HL-60 (cell line): ENCODE measurements around the gene LYVE1.

Source experiments
- DNase-seq, 2 experiments: peaks; one replicate each; pipeline ENCODE4 v3.0.0-alpha.2; 2010 to 2020; ENCODE audit warnings: low read depth in 1 of 2, low spot score in 1 of 2
- H3K27ac ChIP-seq: fragments of 250-450 bp; sonication (Bioruptor Pico); replicated peaks from 2 replicates; pipeline ENCODE4 v1.5.1; 2020; ENCODE audit warnings: mild to moderate bottlenecking, moderate library complexity
- H3K27me3 ChIP-seq: fragments of 250-450 bp; sonication (Bioruptor Pico); 2 replicates; pipeline ENCODE4 v1.5.1; 2021; ENCODE audit warnings: mild to moderate bottlenecking, moderate library complexity; ENCODE audit not compliant: insufficient read depth, poor library complexity, severe bottlenecking
- H3K4me3 ChIP-seq: replicated peaks from 2 replicates; pipeline ENCODE4 v1.5.1; 2011; ENCODE audit warnings: mild to moderate bottlenecking, control low read depth, low read length; ENCODE audit not compliant: insufficient read depth
- CTCF ChIP-seq: IDR thresholded peaks from one replicate; pipeline ENCODE4 v1.5.1; 2011; ENCODE audit warnings: low read length, control low read depth, inconsistent platforms; ENCODE audit not compliant: insufficient read depth
- GABPA ChIP-seq: IDR thresholded peaks from 2 replicates; pipeline ENCODE4 v1.6.1; 2012; ENCODE audit warnings: low read depth
- POLR2AphosphoS5 ChIP-seq: IDR thresholded peaks from 2 replicates; pipeline ENCODE4 v1.6.1; 2012; ENCODE audit warnings: low read depth
- REST ChIP-seq: IDR thresholded peaks from 2 replicates; pipeline ENCODE4 v1.6.1; 2012; ENCODE audit warnings: low read depth; ENCODE audit not compliant: insufficient replicate concordance
- SPI1 ChIP-seq: IDR thresholded peaks from 2 replicates; pipeline ENCODE4 v1.6.1; 2012; ENCODE audit warnings: low read depth, mild to moderate bottlenecking, borderline replicate concordance

The LYVE1 gene

DNA sequence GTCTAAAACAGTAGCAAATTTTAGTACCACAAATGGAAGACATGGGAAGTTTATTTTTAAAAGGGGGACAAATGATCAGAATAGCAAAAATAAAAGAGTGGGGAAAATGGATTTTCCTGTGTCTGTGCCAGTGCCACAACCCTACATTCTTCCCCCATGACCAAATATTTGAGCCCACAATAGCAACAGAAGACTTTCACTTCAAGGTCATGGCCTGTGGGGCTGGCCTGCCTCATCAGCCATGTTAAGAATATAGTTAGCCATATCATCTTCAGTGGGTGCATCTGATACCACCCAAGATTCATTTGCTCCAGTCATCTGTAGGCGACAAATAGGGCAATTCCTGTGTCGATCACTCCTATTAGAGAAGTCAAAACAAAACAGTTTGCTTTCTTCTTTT lies 53.8 kb downstream of the LYVE1 start:
- H3K4me3 ChIP-seq = no peak overlapping the region
- TF ChIP-seq REST (no peak), GABPA (no peak), POLR2AphosphoS5 (no peak), CTCF (no peak), SPI1 (no peak)
- H3K27me3 ChIP-seq = no peaks in the 10 kb centered on the region
- DNase-seq = no peak
- no peak overlapping the region for H3K27ac ChIP-seq

DNA sequence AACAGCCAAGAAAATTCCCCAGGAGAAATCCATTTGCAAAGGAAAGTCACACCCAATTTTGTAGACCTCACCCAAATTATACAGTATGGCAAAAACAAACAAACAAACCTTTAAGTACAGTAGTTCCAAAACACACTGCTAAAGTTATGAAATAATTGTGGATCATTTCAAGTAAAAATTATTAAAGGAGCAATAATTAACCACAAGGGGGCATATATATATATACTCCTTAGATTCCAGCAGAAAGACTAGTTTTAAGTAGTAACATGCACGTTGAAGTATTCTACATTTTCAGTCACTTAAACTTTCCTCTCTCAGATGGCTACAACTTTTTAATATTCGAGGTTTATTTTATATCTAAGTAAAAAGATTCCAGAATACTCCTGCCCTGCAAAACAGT lies 54.3 kb downstream of the LYVE1 start:
- H3K4me3 ChIP-seq = no peak overlapping the region

DNA sequence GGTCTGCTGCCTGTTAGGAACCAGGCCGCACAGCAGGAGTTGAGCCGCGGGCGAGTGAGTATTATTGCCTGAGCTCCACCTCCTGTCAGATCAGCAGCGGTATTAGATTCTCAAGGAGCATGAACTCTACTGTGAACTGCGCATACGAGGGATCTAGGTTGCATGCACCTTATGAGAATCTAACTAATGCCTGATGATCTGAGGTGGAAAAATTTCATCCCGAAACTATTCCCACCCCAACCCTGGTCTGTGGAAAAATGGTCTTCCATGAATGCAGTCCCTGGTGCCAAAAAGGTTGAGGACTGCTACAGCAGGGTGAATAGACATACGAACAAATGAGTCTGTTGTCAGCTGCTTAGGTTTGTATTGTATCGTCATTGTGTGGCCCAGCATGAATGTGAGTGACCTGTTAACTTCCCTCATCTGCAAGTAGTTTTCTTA lies 57.3 kb downstream of the LYVE1 start:
- no peak overlapping the region for H3K4me3 ChIP-seq
- TF ChIP-seq CTCF = no peak
- TF ChIP-seq GABPA = no peak
- TF ChIP-seq REST = no peak
- TF ChIP-seq SPI1 = no peak
- TF ChIP-seq POLR2AphosphoS5 = no peak
- no peak for DNase-seq

More for the DNA sequence above, 54.3 kb downstream of the LYVE1 start:
- no peak for TF ChIP-seq GABPA
- no peak for TF ChIP-seq SPI1
- no peak overlapping the region for H3K27ac ChIP-seq
- H3K27me3 ChIP-seq = no peaks in the 10 kb centered on the region
- no peak for DNase-seq

More for the DNA sequence above, 57.3 kb downstream of the LYVE1 start:
- no peaks in the 10 kb centered on the region for H3K27me3 ChIP-seq
- no peak overlapping the region for H3K27ac ChIP-seq
